Activated CD4-positive, CD25-positive, alpha-beta regulatory T cell treated with anti-CD3 and anti-CD28 coated beads, Interleukin-2, amount 50 U/mL, for 72 hours (primary cell): ENCODE data around the gene VPS72.

ENCODE experiments used
- DNase-seq: peaks from one replicate; pipeline ENCODE4 v3.0.0; 2021

Gene VPS72

DNA sequence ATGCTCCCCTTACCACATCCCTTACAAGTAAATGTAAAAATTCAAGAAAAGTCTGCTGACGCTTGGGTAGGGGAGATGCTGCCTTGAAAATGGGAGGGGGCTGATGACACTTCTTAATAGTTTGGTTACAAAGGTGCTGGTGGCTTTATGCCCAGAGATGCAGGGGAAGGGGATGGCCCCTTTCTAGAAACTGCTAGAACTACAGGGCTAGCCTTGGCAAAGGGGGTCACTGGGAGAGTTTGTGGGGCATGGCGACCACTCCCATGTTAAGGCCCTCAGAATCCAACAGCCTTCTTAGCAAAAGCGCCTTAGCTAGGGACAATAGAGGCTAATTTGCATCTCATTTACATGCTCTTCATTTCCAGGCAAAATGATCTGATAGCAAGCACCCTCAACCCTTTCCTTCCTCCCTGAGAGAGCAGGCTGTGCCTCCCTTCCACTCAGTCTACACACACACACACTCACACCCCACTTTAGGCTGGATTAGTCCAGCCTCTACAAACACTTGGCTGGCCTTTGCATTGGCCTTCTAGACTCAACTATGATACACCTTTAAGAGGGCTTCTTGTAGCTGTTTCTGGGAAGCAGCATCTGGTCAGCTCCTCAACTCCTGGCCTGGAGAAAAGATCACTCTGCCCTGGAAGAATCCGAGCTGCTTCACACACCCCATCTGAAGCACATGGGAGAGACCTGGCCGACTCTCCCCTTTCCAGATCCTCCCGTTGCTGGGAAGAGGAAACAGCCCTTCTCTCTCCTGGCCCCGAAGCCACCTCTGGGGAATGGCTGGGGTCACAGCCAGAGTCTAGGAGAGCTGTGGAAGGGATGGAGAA is 45.3 kb downstream of the VPS72 start:
- no peak for DNase-seq

- DNase-seq = no peak
Measured at GRCh38 chr1:151143986-151144385, 46.0 kb downstream of the VPS72 start.

DNA sequence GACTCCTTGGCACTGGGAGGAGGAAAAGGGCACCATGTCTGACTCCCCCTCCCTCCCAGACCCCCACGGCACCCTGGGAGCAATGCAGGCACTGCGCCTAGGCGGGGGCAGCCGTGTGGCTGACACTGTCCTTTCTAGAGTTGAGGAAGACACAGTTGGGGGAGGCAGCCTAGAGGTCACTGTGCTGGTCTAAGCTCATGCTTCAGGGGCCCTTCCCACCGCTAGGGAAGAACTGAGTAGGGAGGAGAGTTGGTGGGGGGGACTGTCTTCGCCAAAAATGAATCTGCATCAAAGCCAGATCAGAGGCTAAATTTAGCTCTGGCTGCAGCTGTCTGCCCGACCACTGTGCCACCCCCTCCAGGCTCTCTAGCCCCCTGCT is 47.0 kb downstream of the VPS72 start:
- no peak for DNase-seq

DNA sequence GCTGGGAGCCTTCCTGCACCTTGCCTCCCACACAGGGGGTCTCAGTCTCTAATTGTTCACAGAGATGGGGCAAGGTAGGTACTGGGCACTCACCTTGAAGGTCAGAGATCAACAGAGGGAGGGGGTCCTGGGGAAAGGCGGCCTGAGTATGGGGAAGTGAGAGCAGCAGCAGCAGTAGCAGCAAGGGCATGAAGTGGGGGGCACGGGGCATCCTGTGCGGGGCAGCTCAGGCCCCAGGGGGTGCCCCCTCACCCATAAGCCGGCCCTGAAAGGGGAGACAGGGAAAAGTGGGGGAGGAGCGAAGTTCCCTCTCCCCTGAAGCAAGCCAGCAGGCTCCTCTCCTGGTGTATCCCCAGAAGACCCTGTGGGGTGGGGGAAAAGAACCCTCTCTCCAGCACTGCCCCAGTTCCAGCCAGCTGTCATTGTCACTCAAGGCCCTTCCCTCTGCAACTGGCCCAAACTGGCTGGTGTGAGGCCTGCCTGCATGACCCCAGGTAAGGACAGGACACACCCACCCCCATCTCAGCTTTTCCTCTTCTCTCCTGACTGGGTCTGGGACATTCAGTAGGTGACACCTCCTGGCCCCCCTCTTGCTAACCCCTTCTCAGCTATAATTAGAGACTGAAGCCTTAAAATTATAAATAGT is 47.5 kb downstream of the VPS72 start:
- no peak for DNase-seq

GRCh38 chr1:151137789-151138188 is 52.2 kb downstream of the VPS72 start:
- peak; percentile 6 for DNase-seq

- DNase-seq = peak; percentile 25
Measured at GRCh38 chr1:151135433-151136385, 54.3 kb downstream of the VPS72 start.

GRCh38 chr1:151134991-151135390 is 55.0 kb downstream of the VPS72 start:
- peak; percentile 20 for DNase-seq

GRCh38 chr1:151134396-151134795 is 55.6 kb downstream of the VPS72 start:
- DNase-seq = peak; percentile 16

DNA sequence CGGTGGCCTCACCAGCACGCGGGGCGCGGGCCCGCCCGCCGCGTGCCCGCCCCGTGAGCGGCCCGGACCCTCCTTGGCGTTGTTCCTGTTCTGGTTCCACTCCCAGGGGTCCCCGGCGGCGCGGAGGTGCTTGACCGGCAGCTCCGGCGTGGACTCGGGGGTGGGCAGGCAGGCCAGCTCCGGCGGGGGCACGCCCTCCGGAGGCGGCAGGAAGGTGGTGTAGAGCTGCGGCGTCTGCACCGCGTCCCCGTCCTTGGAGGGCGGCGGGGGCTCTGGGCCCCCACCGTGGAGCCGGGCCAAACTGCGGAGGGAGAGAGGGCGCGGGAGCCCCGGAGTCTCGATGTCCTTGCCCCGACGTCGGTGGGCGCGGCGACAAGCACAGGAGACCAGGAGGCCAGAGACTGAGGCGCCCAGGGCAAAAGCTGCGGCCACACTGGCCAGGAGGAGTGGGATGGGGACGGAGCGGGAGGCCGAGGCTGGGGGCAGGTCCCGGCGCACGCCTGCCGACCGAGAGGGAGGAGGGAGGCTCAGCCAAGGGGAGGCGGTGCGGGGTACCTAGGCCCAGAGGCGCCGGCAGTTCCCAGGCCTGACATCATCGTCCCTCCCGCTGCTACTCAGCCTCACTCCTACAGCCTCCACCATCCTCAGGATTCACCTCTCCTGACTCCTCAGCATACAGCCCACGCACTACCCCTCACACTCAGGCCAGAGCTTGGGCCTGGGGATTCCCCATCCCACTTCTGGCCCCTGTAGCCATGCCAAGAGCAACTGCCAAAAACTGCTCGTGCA is 56.8 kb downstream of the VPS72 start:
- peak; percentile 30 for DNase-seq

DNA sequence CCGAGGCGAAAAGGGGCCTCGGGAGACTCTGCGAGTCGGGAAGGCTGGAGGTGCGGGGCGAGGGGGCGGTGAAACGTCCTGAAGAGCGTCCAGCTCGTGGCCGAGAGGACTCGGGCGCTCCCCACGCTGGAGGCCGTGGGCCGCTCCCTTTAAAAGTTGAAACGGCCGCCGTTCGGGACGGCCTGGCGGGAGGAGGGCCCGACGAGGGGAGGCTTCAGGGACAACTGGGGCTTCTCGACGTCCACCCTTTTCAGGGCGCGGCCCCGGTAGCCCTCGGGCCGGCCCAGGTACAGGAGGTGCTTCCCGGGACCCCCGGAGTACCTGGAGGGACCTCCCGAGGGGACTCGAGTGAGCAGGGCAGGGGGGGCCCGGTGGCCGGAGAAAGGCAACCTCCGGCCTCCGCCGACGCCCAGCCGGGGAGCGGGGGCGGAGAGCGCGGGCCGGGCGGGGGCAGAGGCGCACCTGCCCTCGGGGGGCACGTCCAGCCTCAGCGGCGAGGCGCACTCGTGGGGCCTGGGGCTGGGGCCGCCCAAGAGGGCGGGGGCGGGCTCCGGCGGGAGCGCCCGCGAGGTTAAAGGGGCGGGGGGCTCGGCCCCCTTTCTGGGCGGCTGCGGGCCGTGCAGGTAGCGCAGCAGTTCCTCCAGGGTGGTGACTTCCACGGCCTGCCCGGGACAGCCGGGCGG is 57.5 kb downstream of the VPS72 start:
- DNase-seq = peak; percentile 18

GRCh38 chr1:151131701-151132334 is 58.2 kb downstream of the VPS72 start:
- DNase-seq = peak; percentile 26

DNA sequence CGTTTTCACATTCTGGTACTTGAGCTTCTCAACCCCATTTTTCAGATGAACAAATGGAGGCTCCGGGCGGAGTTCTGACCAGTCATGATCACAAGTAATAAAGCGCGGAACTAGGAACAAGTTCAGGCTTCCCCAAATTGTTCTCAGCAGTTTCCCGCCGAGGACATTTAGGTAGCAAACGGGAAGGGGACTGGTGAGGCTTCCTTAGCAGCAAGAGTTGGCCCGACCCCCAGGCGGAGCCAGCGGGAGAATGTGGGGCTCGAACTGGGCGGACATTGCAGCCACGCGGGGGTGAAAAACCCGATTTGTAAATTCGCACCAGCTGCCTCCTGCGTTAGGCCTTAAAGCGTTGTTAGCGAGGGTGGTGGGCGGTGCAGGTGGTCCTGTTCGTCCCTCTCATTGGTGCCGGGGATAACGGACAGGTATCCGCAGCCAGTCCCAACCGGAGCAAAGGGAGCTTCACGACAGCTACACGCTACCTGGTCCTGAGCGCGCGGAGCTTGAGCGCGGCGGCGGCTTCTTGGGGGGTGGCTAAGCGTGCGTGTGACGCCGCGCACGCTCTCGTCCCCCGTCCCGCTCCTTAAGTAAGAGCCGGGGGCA is 58.9 kb downstream of the VPS72 start:
- peak; percentile 64 for DNase-seq

- DNase-seq = peak; percentile 9
Measured at GRCh38 chr1:151128800-151129199, 61.2 kb downstream of the VPS72 start.
